IPS DF 4.7 (cell line): ENCODE measurements around the gene ATAT1.

ENCODE experiments used
- DNase-seq: peaks from one replicate; pipeline ENCODE4 v3.0.0-alpha.2; 2013; ENCODE audit warnings: low spot score; ENCODE audit errors: extremely low read depth

The ATAT1 gene

GRCh38 chr6:30683183-30683979 lies 56.7 kb downstream of the ATAT1 start:
- no peak for DNase-seq

GRCh38 chr6:30683980-30684338 lies 57.3 kb downstream of the ATAT1 start:
- DNase-seq: no peak

- DNase-seq: no peak
Observed at GRCh38 chr6:30684386-30685156, 57.9 kb downstream of the ATAT1 start.

- no peak for DNase-seq
Observed at GRCh38 chr6:30685157-30686008, 58.7 kb downstream of the ATAT1 start.

- no peak for DNase-seq
Observed at GRCh38 chr6:30686009-30686907, 59.6 kb downstream of the ATAT1 start, which contains the start of gene PPP1R18. TSS of gene PPP1R18 (minus strand) at chr6:30686645. CDS start at chr6:30686018, 627 bp downstream.

GRCh38 chr6:30686908-30687658 lies 60.4 kb downstream of the ATAT1 start:
- no peak for DNase-seq

- DNase-seq: no peak
Observed at GRCh38 chr6:30687659-30688431, 61.2 kb downstream of the ATAT1 start.

GRCh38 chr6:30688569-30688968 lies 61.9 kb downstream of the ATAT1 start:
- no peak for DNase-seq

GRCh38 chr6:30689022-30689865 lies 62.6 kb downstream of the ATAT1 start:
- DNase-seq: no peak

GRCh38 chr6:30689985-30690384 lies 63.3 kb downstream of the ATAT1 start:
- no peak for DNase-seq

- DNase-seq: no peak
Observed at GRCh38 chr6:30690403-30691207, 63.9 kb downstream of the ATAT1 start, which contains the start of gene NRM. TSS of gene NRM (minus strand) at chr6:30690984. CDS start at chr6:30690974, 10 bp downstream.

- DNase-seq: no peak
Observed at GRCh38 chr6:30691208-30691847, 64.7 kb downstream of the ATAT1 start.
